SK-N-SH treated with all-trans-retinoic acid at 6 μM for 48 hours (cell line): ENCODE results near the gene COG4.

ENCODE experiments used
- ATAC-seq: fragments of 200-7000 bp; cut with Tn5 transposase; 3 replicates; pipeline ENCODE4 v1.9.1; 2020; ENCODE audit warnings: mild to moderate bottlenecking, moderate library complexity
- ARNTL ChIP-seq: fragments of 450-650 bp; formaldehyde crosslinking; IDR thresholded peaks from 2 replicates; pipeline ENCODE4 v1.5.0; 2020; ENCODE audit warnings: low read depth, mild to moderate bottlenecking, moderate library complexity, borderline replicate concordance
- BACH2 ChIP-seq: fragments of 250-450 bp; sonication (Bioruptor Pico); IDR thresholded peaks from 2 replicates; pipeline ENCODE4 v1.9.0; 2021; ENCODE audit warnings: mild to moderate bottlenecking, borderline replicate concordance
- CSDC2 ChIP-seq: fragments of 250-450 bp; sonication (Bioruptor Pico); IDR thresholded peaks from 2 replicates; pipeline ENCODE4 v1.5.0; 2020; ENCODE audit warnings: mild to moderate bottlenecking, moderate library complexity
- ESRRG ChIP-seq: fragments of 250-450 bp; sonication (Bioruptor Pico); IDR thresholded peaks from 2 replicates; pipeline ENCODE4 v1.6.1; 2021; ENCODE audit warnings: mild to moderate bottlenecking
- GLIS3 ChIP-seq: fragments of 250-450 bp; sonication (Bioruptor Pico); IDR thresholded peaks from 2 replicates; pipeline ENCODE4 v1.5.0; 2020; ENCODE audit warnings: mild to moderate bottlenecking, moderate library complexity
- ISL1 ChIP-seq: fragments of 250-450 bp; sonication (Bioruptor Pico); IDR thresholded peaks from 2 replicates; pipeline ENCODE4 v2.1.2; 2022; ENCODE audit warnings: mild to moderate bottlenecking, moderate library complexity
- OSR1 ChIP-seq: fragments of 250-450 bp; sonication (Bioruptor Pico); IDR thresholded peaks from 2 replicates; pipeline ENCODE4 v1.8.0; 2022; ENCODE audit warnings: moderate library complexity, mild to moderate bottlenecking, inconsistent platforms
- PPARA ChIP-seq: fragments of 250-450 bp; sonication (Bioruptor Pico); IDR thresholded peaks from 2 replicates; pipeline ENCODE4 v1.5.0; 2020; ENCODE audit warnings: mild to moderate bottlenecking, borderline replicate concordance
- RARB ChIP-seq: fragments of 250-450 bp; sonication (Bioruptor Pico); IDR thresholded peaks from 2 replicates; pipeline ENCODE4 v1.8.0; 2021; ENCODE audit warnings: mild to moderate bottlenecking, moderate library complexity
- SNAI2 ChIP-seq: fragments of 250-450 bp; sonication (Bioruptor Pico); IDR thresholded peaks from 2 replicates; pipeline ENCODE4 v1.5.0; 2020; ENCODE audit warnings: mild to moderate bottlenecking, moderate library complexity
- TCF4 ChIP-seq: fragments of 250-450 bp; sonication (Bioruptor Pico); IDR thresholded peaks from 2 replicates; pipeline ENCODE4 v1.8.0; 2021; ENCODE audit warnings: mild to moderate bottlenecking, moderate library complexity, borderline replicate concordance
- TOX ChIP-seq: fragments of 250-450 bp; sonication (Bioruptor Pico); IDR thresholded peaks from 2 replicates; pipeline ENCODE4 v1.8.0; 2021; ENCODE audit warnings: mild to moderate bottlenecking, moderate library complexity, borderline replicate concordance
- ZC3H10 ChIP-seq: fragments of 250-450 bp; sonication (Bioruptor Pico); IDR thresholded peaks from 2 replicates; pipeline ENCODE4 v1.5.1; 2021; ENCODE audit warnings: mild to moderate bottlenecking, moderate library complexity
- ZFP3 ChIP-seq: fragments of 250-450 bp; sonication (Bioruptor Pico); IDR thresholded peaks from 2 replicates; pipeline ENCODE4 v1.5.0; 2020; ENCODE audit warnings: mild to moderate bottlenecking, moderate library complexity
- ZNF565 ChIP-seq: fragments of 450-650 bp; formaldehyde crosslinking; conservative IDR thresholded peaks from 2 replicates; pipeline ENCODE4 v1.5.0; 2020; ENCODE audit warnings: low read depth, mild to moderate bottlenecking, moderate library complexity
- ZNF70 ChIP-seq: fragments of 450-650 bp; formaldehyde crosslinking; IDR thresholded peaks from 2 replicates; pipeline ENCODE4 v1.5.0; 2020; ENCODE audit warnings: mild to moderate bottlenecking, moderate library complexity
- ZNF8 ChIP-seq: fragments of 450-650 bp; formaldehyde crosslinking; IDR thresholded peaks from 2 replicates; pipeline ENCODE4 v1.5.0; 2020; ENCODE audit warnings: mild to moderate bottlenecking, moderate library complexity
- TF ChIP-seq, protein P1 (sequence below): fragments of 250-450 bp; sonication (Bioruptor Pico); IDR thresholded peaks from 2 replicates; pipeline ENCODE4 v1.8.0; 2020; ENCODE audit warnings: mild to moderate bottlenecking, moderate library complexity, borderline replicate concordance
- TF ChIP-seq, protein P2 (sequence below): fragments of 250-450 bp; sonication (Bioruptor Pico); IDR thresholded peaks from 2 replicates; pipeline ENCODE4 v1.5.1; 2021; ENCODE audit warnings: mild to moderate bottlenecking, moderate library complexity
- TF ChIP-seq, protein P3 (sequence below): fragments of 250-450 bp; sonication (Bioruptor Pico); IDR thresholded peaks from 2 replicates; pipeline ENCODE4 v1.5.0; 2020; ENCODE audit warnings: mild to moderate bottlenecking, moderate library complexity
- TF ChIP-seq, protein P4 (sequence below): fragments of 250-450 bp; sonication (Bioruptor Pico); IDR thresholded peaks from 2 replicates; pipeline ENCODE4 v1.8.0; 2021; ENCODE audit warnings: low read depth, mild to moderate bottlenecking, moderate library complexity, borderline replicate concordance

The COG4 gene

DNA sequence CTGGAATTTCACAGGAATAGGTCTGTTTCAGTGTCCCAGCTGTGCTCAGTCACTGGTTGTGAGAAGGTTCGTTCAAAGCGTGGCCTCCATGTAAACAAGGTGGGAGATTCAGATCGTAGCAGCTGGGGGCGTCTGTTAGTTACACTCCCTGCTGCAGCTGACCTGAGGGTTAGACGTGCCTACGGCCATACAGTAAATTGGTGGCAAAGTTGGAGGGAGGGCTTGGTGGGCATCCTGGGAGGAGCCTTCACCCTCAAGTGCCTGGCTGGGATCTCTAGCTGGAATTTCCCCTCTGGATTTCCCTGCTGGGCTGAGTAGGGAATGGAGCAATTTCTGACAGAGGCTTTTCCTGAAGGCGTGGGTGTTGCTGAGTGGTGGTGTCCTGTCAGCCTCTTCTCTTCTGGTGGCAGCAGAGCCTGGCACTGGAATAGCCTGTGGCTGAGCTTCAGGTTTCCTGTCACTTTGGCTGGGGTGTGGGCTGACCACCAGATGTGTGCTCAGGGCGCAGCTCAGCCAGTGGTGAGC is 62.6 kb downstream of the COG4 start:
- no peak; the same call in 2 of the 3 replicates for ATAC-seq

DNA sequence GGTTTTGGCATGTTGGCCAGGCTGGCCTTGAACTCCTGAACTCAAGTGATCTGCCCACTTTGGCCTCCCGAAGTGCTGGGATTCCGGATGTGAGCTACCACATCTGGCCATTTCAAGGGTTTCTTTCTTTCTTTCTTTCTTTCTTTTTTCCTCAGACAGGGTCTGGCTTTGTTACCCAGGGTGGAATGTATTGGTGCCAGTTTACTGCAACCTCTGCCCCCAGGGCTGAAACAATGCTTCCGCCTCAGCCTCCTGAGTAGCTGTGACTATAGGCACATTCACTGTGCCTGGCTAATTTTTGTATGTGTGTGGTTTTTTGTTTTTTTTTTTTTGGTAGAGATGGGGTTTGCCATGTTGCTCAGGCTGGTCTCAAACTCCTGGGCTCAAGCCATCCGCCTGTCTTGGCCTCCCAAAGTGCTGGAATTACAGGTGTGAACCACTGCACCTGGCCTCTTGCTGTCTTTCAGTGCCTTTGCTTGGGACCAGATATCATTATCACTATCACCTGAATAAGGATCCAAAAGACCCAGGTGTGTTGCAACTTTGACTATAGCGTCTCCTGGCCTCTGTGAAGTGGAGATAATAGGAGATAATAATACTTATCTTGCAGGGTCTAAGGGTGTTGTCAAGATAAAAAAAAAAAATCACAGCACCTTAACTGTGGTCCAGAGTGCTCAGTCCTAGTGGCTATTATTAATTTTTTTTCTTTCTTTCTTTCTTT is 65.7 kb downstream of the COG4 start:
- ATAC-seq: no peak
- TF ChIP-seq BACH2 (CRISPR knock-in tag) (no peak), ARNTL (CRISPR knock-in tag) (no peak), ZNF70 (no peak), TOX (CRISPR knock-in tag) (no peak), ZNF8 (CRISPR knock-in tag) (no peak), ZC3H10 (CRISPR knock-in tag) (no peak), SNAI2 (CRISPR knock-in tag) (no peak), ZNF565 (CRISPR knock-in tag) (no peak), ISL1 (CRISPR knock-in tag) (no peak), ZFP3 (no peak), RARB (no peak), OSR1 (CRISPR knock-in tag) (no peak), GLIS3 (CRISPR knock-in tag) (no peak), ESRRG (no peak), CSDC2 (CRISPR knock-in tag) (no peak)
- TF ChIP-seq, protein P1, sequence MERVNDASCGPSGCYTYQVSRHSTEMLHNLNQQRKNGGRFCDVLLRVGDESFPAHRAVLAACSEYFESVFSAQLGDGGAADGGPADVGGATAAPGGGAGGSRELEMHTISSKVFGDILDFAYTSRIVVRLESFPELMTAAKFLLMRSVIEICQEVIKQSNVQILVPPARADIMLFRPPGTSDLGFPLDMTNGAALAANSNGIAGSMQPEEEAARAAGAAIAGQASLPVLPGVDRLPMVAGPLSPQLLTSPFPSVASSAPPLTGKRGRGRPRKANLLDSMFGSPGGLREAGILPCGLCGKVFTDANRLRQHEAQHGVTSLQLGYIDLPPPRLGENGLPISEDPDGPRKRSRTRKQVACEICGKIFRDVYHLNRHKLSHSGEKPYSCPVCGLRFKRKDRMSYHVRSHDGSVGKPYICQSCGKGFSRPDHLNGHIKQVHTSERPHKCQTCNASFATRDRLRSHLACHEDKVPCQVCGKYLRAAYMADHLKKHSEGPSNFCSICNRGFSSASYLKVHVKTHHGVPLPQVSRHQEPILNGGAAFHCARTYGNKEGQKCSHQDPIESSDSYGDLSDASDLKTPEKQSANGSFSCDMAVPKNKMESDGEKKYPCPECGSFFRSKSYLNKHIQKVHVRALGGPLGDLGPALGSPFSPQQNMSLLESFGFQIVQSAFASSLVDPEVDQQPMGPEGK (CRISPR knock-in tag): no peak
- TF ChIP-seq, protein P2, sequence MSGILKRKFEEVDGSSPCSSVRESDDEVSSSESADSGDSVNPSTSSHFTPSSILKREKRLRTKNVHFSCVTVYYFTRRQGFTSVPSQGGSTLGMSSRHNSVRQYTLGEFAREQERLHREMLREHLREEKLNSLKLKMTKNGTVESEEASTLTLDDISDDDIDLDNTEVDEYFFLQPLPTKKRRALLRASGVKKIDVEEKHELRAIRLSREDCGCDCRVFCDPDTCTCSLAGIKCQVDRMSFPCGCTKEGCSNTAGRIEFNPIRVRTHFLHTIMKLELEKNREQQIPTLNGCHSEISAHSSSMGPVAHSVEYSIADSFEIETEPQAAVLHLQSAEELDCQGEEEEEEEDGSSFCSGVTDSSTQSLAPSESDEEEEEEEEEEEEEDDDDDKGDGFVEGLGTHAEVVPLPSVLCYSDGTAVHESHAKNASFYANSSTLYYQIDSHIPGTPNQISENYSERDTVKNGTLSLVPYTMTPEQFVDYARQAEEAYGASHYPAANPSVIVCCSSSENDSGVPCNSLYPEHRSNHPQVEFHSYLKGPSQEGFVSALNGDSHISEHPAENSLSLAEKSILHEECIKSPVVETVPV: no peak
- TF ChIP-seq, protein P3, sequence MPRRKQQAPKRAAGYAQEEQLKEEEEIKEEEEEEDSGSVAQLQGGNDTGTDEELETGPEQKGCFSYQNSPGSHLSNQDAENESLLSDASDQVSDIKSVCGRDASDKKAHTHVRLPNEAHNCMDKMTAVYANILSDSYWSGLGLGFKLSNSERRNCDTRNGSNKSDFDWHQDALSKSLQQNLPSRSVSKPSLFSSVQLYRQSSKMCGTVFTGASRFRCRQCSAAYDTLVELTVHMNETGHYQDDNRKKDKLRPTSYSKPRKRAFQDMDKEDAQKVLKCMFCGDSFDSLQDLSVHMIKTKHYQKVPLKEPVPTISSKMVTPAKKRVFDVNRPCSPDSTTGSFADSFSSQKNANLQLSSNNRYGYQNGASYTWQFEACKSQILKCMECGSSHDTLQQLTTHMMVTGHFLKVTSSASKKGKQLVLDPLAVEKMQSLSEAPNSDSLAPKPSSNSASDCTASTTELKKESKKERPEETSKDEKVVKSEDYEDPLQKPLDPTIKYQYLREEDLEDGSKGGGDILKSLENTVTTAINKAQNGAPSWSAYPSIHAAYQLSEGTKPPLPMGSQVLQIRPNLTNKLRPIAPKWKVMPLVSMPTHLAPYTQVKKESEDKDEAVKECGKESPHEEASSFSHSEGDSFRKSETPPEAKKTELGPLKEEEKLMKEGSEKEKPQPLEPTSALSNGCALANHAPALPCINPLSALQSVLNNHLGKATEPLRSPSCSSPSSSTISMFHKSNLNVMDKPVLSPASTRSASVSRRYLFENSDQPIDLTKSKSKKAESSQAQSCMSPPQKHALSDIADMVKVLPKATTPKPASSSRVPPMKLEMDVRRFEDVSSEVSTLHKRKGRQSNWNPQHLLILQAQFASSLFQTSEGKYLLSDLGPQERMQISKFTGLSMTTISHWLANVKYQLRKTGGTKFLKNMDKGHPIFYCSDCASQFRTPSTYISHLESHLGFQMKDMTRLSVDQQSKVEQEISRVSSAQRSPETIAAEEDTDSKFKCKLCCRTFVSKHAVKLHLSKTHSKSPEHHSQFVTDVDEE (CRISPR knock-in tag): no peak
- TF ChIP-seq, protein P4, sequence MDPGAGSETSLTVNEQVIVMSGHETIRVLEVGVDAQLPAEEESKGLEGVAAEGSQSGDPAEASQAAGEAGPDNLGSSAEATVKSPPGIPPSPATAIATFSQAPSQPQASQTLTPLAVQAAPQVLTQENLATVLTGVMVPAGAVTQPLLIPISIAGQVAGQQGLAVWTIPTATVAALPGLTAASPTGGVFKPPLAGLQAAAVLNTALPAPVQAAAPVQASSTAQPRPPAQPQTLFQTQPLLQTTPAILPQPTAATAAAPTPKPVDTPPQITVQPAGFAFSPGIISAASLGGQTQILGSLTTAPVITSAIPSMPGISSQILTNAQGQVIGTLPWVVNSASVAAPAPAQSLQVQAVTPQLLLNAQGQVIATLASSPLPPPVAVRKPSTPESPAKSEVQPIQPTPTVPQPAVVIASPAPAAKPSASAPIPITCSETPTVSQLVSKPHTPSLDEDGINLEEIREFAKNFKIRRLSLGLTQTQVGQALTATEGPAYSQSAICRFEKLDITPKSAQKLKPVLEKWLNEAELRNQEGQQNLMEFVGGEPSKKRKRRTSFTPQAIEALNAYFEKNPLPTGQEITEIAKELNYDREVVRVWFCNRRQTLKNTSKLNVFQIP (CRISPR knock-in tag): no peak

More for the DNA sequence above, 62.6 kb downstream of the COG4 start:
- no peak for TF ChIP-seq ISL1 (CRISPR knock-in tag)
- TF ChIP-seq ESRRG: no peak
- TF ChIP-seq, protein P2: no peak
- no peak for TF ChIP-seq SNAI2 (CRISPR knock-in tag)
- TF ChIP-seq GLIS3 (CRISPR knock-in tag): no peak

DNA sequence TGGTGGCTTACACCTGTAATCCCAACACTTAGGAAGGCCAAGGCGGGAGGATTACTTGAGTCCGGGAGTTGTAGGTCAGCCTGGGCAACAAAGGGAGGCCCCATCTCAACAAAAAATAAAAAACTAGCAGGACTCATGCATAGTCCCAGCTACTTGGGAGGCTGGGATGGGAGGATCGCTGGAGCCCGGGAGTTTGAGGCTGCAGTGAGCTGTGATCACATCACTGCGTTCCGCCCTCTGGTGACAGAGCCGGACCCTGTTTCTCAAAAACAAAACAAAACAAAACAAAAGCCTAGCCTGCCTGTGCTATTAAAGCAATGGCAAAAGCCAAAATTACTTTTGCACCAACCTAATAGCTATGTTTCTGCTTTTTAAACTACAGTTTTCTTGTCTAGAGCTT is 67.4 kb downstream of the COG4 start:
- no peak for ATAC-seq
- TF ChIP-seq GLIS3 (CRISPR knock-in tag): no peak
- TF ChIP-seq PPARA (CRISPR knock-in tag): no peak
- TF ChIP-seq TCF4: no peak
- TF ChIP-seq, protein P2: no peak
- TF ChIP-seq ZNF70: no peak
- TF ChIP-seq ZNF8 (CRISPR knock-in tag): no peak
- no peak for TF ChIP-seq BACH2 (CRISPR knock-in tag)
- no peak for TF ChIP-seq ISL1 (CRISPR knock-in tag)
- TF ChIP-seq, protein P4 (CRISPR knock-in tag): no peak
